Neutrophil (primary cell): ENCODE measurements around the gene SSH2.
A peak's percentile ranks its signal among the peaks of the same experiment; 100 is the strongest.
"Not testable (repeated sequence)": the region's sequence is repeated elsewhere in the genome, so short reads cannot be mapped to it uniquely, and the experiment has no call there.

Experiments used
- H3K27ac ChIP-seq: fragments of 200-600 bp; sonication (generic); 2 replicates; pipeline ENCODE4 v1.5.1; 2016; ENCODE audit warnings: mild to moderate bottlenecking, moderate library complexity
- H3K27me3 ChIP-seq: fragments of 200-600 bp; sonication (generic); 2 replicates; pipeline ENCODE4 v1.6.0; 2016; ENCODE audit warnings: mild to moderate bottlenecking
- H3K36me3 ChIP-seq: fragments of 200-600 bp; sonication (generic); 2 replicates; pipeline ENCODE4 v1.5.1; 2017
- H3K4me1 ChIP-seq, 2 experiments: fragments of 200-600 bp in 1 of 2; sonication (generic) in 1 of 2; 1 replicate in 1 of 2; 2 replicates in 1 of 2; pipeline versions ENCODE4 v1.5.1 to v1.6.1; 2013 to 2016; ENCODE audit warnings: low read depth in 1 of 2, low read length in 1 of 2, mild to moderate bottlenecking in 1 of 2, moderate library complexity in 1 of 2; ENCODE audit not compliant: control insufficient read depth in 1 of 2, insufficient read depth in 1 of 2
- H3K4me3 ChIP-seq, 2 experiments: fragments of 200-600 bp in 1 of 2; sonication (generic) in 1 of 2; 1 replicate in 1 of 2; 2 replicates in 1 of 2; pipeline ENCODE4 v1.5.1; 2013 to 2016; ENCODE audit warnings: low read depth in 1 of 2, low read length in 1 of 2, mild to moderate bottlenecking in 1 of 2, moderate library complexity in 1 of 2
- H3K9me3 ChIP-seq: fragments of 200-600 bp; sonication (generic); 2 replicates; pipeline ENCODE4 v1.5.1; 2016
- TF ChIP-seq, protein P1 (sequence below): fragments of 200-600 bp; sonication (generic); IDR thresholded peaks from 2 replicates; pipeline ENCODE4 v1.5.1; 2016; ENCODE audit warnings: antibody characterized with exemption

The SSH2 gene

DNA sequence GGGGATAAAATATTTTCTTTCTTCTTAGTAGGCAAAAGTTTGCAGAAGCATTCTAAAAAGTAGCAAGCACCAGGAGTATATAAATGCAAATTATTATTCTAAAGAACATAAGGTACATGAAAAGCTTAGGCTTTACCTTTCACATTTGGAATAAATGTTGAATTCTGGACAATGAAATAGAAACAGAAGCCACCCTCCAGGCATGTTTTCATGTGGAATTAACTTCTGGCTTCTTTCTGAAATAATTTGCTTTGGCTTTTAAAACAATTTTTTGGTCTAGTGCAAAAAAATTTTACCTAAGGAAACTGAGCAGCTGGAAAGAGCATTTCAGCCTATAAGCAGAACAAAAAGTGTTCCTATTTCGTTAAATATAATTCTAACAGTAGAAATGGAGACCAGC is 197.8 kb downstream of the SSH2 start:
- peaks cover 38 to 41% of the 10 kb centered on the region in 2 experiments for H3K4me1 ChIP-seq
- TF ChIP-seq, protein P1, sequence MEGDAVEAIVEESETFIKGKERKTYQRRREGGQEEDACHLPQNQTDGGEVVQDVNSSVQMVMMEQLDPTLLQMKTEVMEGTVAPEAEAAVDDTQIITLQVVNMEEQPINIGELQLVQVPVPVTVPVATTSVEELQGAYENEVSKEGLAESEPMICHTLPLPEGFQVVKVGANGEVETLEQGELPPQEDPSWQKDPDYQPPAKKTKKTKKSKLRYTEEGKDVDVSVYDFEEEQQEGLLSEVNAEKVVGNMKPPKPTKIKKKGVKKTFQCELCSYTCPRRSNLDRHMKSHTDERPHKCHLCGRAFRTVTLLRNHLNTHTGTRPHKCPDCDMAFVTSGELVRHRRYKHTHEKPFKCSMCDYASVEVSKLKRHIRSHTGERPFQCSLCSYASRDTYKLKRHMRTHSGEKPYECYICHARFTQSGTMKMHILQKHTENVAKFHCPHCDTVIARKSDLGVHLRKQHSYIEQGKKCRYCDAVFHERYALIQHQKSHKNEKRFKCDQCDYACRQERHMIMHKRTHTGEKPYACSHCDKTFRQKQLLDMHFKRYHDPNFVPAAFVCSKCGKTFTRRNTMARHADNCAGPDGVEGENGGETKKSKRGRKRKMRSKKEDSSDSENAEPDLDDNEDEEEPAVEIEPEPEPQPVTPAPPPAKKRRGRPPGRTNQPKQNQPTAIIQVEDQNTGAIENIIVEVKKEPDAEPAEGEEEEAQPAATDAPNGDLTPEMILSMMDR = no peak
- H3K27me3 ChIP-seq = no peaks in the 10 kb centered on the region
- peak overlapping the region; percentile 66 for H3K27ac ChIP-seq
- H3K9me3 ChIP-seq = no peaks in the 10 kb centered on the region
- no peak overlapping the region for H3K4me3 ChIP-seq
- peaks cover 36% of the 10 kb centered on the region for H3K36me3 ChIP-seq

DNA sequence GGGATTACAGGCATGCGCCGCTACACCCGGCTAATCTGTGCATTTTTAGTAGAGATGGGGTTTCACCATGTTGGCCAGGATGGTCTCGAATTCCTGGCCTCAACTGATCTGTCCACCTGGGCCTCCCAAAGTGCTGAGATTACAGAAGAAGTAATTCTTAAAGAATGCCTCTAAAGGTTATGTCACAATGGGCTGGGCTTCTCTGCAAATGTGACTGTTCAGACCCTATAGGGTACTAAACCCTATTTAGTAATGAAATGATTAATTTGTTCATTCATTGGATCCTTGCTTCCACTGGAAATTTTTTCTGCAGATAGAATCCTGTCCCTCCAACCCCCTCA is 198.5 kb downstream of the SSH2 start:
- H3K9me3 ChIP-seq = no peaks in the 10 kb centered on the region
- no peak overlapping the region for H3K4me3 ChIP-seq
- peaks cover 36% of the 10 kb centered on the region for H3K36me3 ChIP-seq
- H3K27me3 ChIP-seq = no peaks in the 10 kb centered on the region
- TF ChIP-seq, protein P1 = no peak
- H3K27ac ChIP-seq = peak overlapping the region; percentile 66
- H3K4me1 ChIP-seq = peaks cover 45 to 48% of the 10 kb centered on the region in 2 experiments

DNA sequence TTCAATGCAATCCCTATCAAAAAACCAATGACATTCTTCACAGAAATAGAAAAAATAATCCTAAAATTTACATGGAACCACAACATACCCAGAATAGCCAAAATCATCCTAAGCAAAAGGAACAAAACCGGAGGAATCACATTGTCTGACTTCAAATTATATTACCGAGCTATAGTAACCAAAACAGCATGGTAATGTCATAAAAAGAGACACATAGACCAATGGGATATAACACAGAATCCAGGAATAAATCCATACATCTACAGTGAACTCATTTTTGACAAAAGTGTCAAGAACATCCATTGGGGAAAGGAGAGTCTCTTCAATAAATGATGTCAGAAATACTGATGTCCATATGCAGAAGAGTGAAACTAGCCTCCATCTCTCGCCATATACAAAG is 201.5 kb downstream of the SSH2 start:
- TF ChIP-seq, protein P1 = no peak

DNA sequence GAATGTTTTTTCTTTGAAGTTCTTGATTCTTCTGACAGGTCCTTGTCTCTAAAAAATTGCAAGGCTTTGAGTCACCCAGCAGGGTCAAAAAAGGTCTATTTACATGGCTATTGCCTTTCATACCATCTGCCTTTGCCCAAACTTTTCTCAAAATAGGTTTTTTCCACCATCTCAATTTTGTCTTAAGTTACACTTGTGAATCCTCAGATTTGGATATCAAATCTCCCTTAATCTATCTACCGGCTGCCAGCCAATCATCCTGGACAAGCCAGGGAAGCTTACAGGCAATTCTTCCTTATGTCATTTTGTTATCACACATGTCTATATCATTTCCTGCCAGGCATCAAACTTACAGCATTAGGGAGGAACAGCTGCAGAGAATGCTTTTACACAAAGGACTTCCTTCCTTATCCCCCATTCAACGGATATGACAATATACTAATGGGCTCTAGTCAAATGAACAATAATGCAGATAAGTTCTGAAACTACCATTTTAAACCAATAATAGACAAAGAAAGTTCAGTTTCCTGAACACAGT is 203.2 kb downstream of the SSH2 start:
- peaks cover 4% of the 10 kb centered on the region for H3K36me3 ChIP-seq
- peak overlapping the region; percentile 98 for H3K27ac ChIP-seq
- H3K27me3 ChIP-seq = no peaks in the 10 kb centered on the region
- H3K4me3 ChIP-seq = peak overlapping the region; percentile 19 to 33
- peaks cover 67 to 77% of the 10 kb centered on the region in 2 experiments for H3K4me1 ChIP-seq
- no peaks in the 10 kb centered on the region for H3K9me3 ChIP-seq
- TF ChIP-seq, protein P1 = no peak

More for the DNA sequence above, 201.5 kb downstream of the SSH2 start:
- no peak overlapping the region for H3K4me3 ChIP-seq
- peaks cover 15% of the 10 kb centered on the region for H3K36me3 ChIP-seq
- H3K27ac ChIP-seq = peak overlapping the region; percentile 98
- no peaks in the 10 kb centered on the region for H3K27me3 ChIP-seq
- no peaks in the 10 kb centered on the region for H3K9me3 ChIP-seq
- H3K4me1 ChIP-seq = peaks cover 71 to 72% of the 10 kb centered on the region in 2 experiments

DNA sequence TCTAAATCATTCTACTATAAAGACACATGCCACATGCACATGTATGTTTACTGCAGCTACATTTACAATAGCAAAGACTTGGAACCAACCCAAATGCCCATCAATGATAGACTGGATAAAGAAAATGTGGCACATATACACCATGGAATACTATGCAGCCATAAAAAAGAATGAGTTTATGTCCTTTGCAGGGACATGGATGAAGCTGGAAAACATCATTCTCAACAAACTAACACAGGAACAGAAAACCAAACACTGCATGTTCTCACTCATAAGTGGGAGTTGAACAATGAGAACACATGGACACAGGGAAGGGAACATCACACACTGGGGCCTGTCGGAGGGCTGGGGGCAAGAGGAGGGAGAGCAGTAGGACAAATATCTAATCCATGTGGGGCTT is 204.6 kb downstream of the SSH2 start:
- H3K9me3 ChIP-seq, H3K27me3 ChIP-seq, H3K36me3 ChIP-seq: not testable (repeated sequence)
- H3K27ac ChIP-seq = peak overlapping the region; percentile 98
- H3K4me3 ChIP-seq = peak overlapping the region in 1 of 2 experiments; percentile 37
- H3K4me1 ChIP-seq = peaks cover 76 to 91% of the 10 kb centered on the region in 2 experiments

DNA sequence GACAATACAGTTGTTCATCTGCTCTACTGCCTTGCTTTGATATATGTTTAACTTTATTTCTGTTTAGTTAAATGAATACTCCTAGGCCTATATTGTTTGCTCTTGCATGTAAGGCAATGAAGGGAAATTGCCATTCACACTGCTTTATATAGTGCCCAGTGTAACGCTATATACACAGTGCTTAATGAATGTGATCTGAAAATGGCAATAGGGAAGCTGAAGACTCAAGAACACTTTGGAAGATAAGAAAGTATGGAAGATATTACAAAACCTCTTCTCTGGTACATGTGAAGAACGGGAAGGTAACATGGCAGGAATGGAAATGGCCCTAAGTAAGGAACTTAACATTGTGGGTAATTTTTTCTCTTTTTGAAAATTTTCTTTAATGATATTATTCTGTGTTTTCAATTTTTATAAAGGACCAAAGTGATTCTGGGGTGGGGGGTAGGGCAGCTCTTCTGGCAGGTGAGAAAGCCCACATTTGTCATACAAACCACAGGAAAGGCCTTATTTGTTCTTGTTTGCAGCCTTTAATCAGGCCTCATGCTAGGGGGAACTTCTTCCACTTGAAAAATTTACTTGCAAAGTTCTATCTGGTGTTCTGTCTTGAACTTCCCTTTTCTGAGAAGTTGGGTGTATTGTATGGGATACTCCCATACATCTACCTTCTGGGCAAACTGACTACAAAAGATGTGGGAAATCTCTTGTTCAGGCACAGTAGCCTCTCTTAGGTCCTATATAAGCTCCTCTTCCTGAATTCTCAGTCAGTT is 206.6 kb downstream of the SSH2 start:
- Histone ChIP-seq H3K36me3 (peaks cover 7% of the 10 kb centered on the region), H3K27ac (peak overlapping the region; percentile 98), H3K4me3 (peak overlapping the region; percentile 42 to 43), H3K27me3 (no peaks in the 10 kb centered on the region), H3K4me1 (peaks cover 93 to 98% of the 10 kb centered on the region in 2 experiments), H3K9me3 (no peaks in the 10 kb centered on the region)
- TF ChIP-seq, protein P1 = peak; percentile 13
